Activated CD4-positive, alpha-beta memory T cell treated with anti-CD3 and anti-CD28 coated beads for 36 hours (primary cell): ENCODE data around the gene CHST1. TPM values are rescaled to one million over a fixed set of nuclear protein-coding genes. Genes with fewer than 3 reads are reported as not detected.

Experiments
- CTCF ChIA-PET: fragments of 350-600 bp; sonication (Branson Sonifier 250); formaldehyde crosslinking; loops from one replicate; lab custom pipeline; 2021; ENCODE audit warnings: antibody characterized with exemption, inconsistent platforms; lab: Charles Lee
- POLR2A ChIA-PET: fragments of 350-600 bp; sonication (Branson Sonifier 250); formaldehyde crosslinking; loops from one replicate; lab custom pipeline; 2021; ENCODE audit warnings: antibody characterized with exemption; lab: Charles Lee
- DNase-seq: peaks from one replicate; pipeline ENCODE4 v3.0.0-alpha.2; 2020
- H3K27ac Mint-ChIP-seq: one replicate; pipeline ENCODE4 v1.8.0; 2021; ENCODE audit warnings: mixed read lengths
- H3K27me3 Mint-ChIP-seq: one replicate; pipeline ENCODE4 v1.8.0; 2021; ENCODE audit warnings: mixed read lengths
- H3K36me3 Mint-ChIP-seq: one replicate; pipeline ENCODE4 v1.8.0; 2021; ENCODE audit warnings: mixed read lengths
- H3K4me1 Mint-ChIP-seq: one replicate; pipeline ENCODE4 v1.8.0; 2021; ENCODE audit warnings: low read depth, mixed read lengths
- H3K4me3 Mint-ChIP-seq: one replicate; pipeline ENCODE4 v1.8.0; 2021; ENCODE audit warnings: mild to moderate bottlenecking, mixed read lengths
- H3K9me3 Mint-ChIP-seq: one replicate; pipeline ENCODE4 v1.8.0; 2021; ENCODE audit warnings: mixed read lengths
- intact Hi-C: fragments of 100-400 bp; cut with micrococcal nuclease; formaldehyde crosslinking; loops from one replicate; pipeline ENCODE4 v1.15.1; 2023
- total RNA-seq, 2 experiments: library from RNA; stranded (reverse); gene quantifications; one replicate each; pipeline ENCODE4 v1.2.3, GENCODE V29; 2021

The CHST1 gene
- total RNA-seq, 2 experiments from 2014 or later: 0.24 to 0.44 TPM

- peak; percentile 34 for DNase-seq
- H3K27me3 Mint-ChIP-seq: peaks cover 37% of the 10 kb centered on the region
- H3K4me3 Mint-ChIP-seq: no peak overlapping the region
- ChIA-PET POLR2A (no interaction called here), CTCF (interaction anchor here (2.2 to 4.6 kb wide), 2 partner anchors 9 to 276 kb away, joined by 7 to 32 read pairs; no protein-coding TSS in a partner anchor)
- H3K27ac Mint-ChIP-seq: no peak overlapping the region
- H3K36me3 Mint-ChIP-seq: no peaks in the 10 kb centered on the region
- no peaks in the 10 kb centered on the region for H3K9me3 Mint-ChIP-seq
- intact Hi-C loops: no loop called here
- peaks cover 6% of the 10 kb centered on the region for H3K4me1 Mint-ChIP-seq
Measured at GRCh38 chr11:45647329-45647728, 18.1 kb downstream of the CHST1 start.

GRCh38 chr11:45646275-45646927 is 19.0 kb downstream of the CHST1 start:
- Mint-ChIP-seq H3K9me3 (no peaks in the 10 kb centered on the region), H3K27ac (no peak overlapping the region), H3K27me3 (peaks cover 37% of the 10 kb centered on the region), H3K4me3 (no peak overlapping the region), H3K36me3 (no peaks in the 10 kb centered on the region), H3K4me1 (peaks cover 6% of the 10 kb centered on the region)
- intact Hi-C loops: no loop called here
- ChIA-PET POLR2A (no interaction called here), CTCF (interaction anchor here (4.6 kb wide), 1 partner anchor 10 kb away, joined by 32 read pairs; no protein-coding TSS in a partner anchor)
- no peak for DNase-seq

- ChIA-PET POLR2A (no interaction called here), CTCF (interaction anchor here (4.6 kb wide), 1 partner anchor 11 kb away, joined by 32 read pairs; no protein-coding TSS in a partner anchor)
- no peak for DNase-seq
- Mint-ChIP-seq H3K4me3 (no peak overlapping the region), H3K36me3 (no peaks in the 10 kb centered on the region), H3K27ac (no peak overlapping the region), H3K9me3 (no peaks in the 10 kb centered on the region), H3K4me1 (peaks cover 6% of the 10 kb centered on the region), H3K27me3 (peaks cover 29% of the 10 kb centered on the region)
- intact Hi-C loops: no loop called here
Measured at GRCh38 chr11:45644981-45645889, 20.2 kb downstream of the CHST1 start.

GRCh38 chr11:45643598-45644260 is 21.7 kb downstream of the CHST1 start:
- ChIA-PET POLR2A (no interaction called here), CTCF (interaction anchor here (2.3 to 4.6 kb wide), 2 partner anchors 11 to 13 kb away, joined by 13 to 32 read pairs; no protein-coding TSS in a partner anchor)
- DNase-seq: peak; percentile 34
- Mint-ChIP-seq H3K4me1 (peaks cover 6% of the 10 kb centered on the region), H3K27ac (no peak overlapping the region), H3K4me3 (no peak overlapping the region), H3K9me3 (peaks cover 2% of the 10 kb centered on the region), H3K36me3 (no peaks in the 10 kb centered on the region), H3K27me3 (peaks cover 29% of the 10 kb centered on the region)
- intact Hi-C loops: no loop called here

- ChIA-PET CTCF (interaction anchor here (1.0 to 2.3 kb wide), 2 partner anchors 13 to 15 kb away, joined by 3 to 13 read pairs; no protein-coding TSS in a partner anchor), POLR2A (no interaction called here)
- Mint-ChIP-seq H3K9me3 (peaks cover 5% of the 10 kb centered on the region), H3K4me1 (peaks cover 2% of the 10 kb centered on the region), H3K4me3 (no peak overlapping the region), H3K36me3 (no peaks in the 10 kb centered on the region), H3K27ac (no peak overlapping the region), H3K27me3 (peaks cover 29% of the 10 kb centered on the region)
- no peak for DNase-seq
- intact Hi-C loops: no loop called here
Measured at GRCh38 chr11:45641961-45642360, 23.5 kb downstream of the CHST1 start.

GRCh38 chr11:45638051-45638450 is 27.4 kb downstream of the CHST1 start:
- Mint-ChIP-seq H3K27ac (no peak overlapping the region), H3K36me3 (no peaks in the 10 kb centered on the region), H3K4me3 (no peak overlapping the region), H3K27me3 (peaks cover 22% of the 10 kb centered on the region), H3K9me3 (peaks cover 5% of the 10 kb centered on the region), H3K4me1 (no peaks in the 10 kb centered on the region)
- intact Hi-C loops: no loop called here
- ChIA-PET CTCF (interaction anchor here (0.7 to 2.2 kb wide), 3 partner anchors 17 to 267 kb away, joined by 3 to 10 read pairs (median 4); no protein-coding TSS in a partner anchor), POLR2A (no interaction called here)
- DNase-seq: no peak

GRCh38 chr11:45635907-45636306 is 29.5 kb downstream of the CHST1 start:
- no peak overlapping the region for H3K4me3 Mint-ChIP-seq
- H3K27ac Mint-ChIP-seq: no peak overlapping the region
- H3K4me1 Mint-ChIP-seq: no peaks in the 10 kb centered on the region
- peaks cover 5% of the 10 kb centered on the region for H3K9me3 Mint-ChIP-seq
- no peak for DNase-seq
- H3K27me3 Mint-ChIP-seq: peaks cover 32% of the 10 kb centered on the region
- no peaks in the 10 kb centered on the region for H3K36me3 Mint-ChIP-seq
- POLR2A ChIA-PET: no interaction called here
- intact Hi-C loops: no loop called here
- CTCF ChIA-PET: no interaction called here

- Mint-ChIP-seq H3K9me3 (peaks cover 11% of the 10 kb centered on the region), H3K27ac (no peak overlapping the region), H3K4me1 (no peaks in the 10 kb centered on the region), H3K27me3 (peaks cover 25% of the 10 kb centered on the region), H3K36me3 (no peaks in the 10 kb centered on the region), H3K4me3 (no peak overlapping the region)
- ChIA-PET POLR2A (no interaction called here), CTCF (no interaction called here)
- intact Hi-C loops: no loop called here
- no peak for DNase-seq
Measured at GRCh38 chr11:45625611-45626010, 39.8 kb downstream of the CHST1 start.

- H3K27me3 Mint-ChIP-seq: peaks cover 22% of the 10 kb centered on the region
- H3K4me1 Mint-ChIP-seq: no peaks in the 10 kb centered on the region
- no peak overlapping the region for H3K27ac Mint-ChIP-seq
- ChIA-PET POLR2A (no interaction called here), CTCF (no interaction called here)
- intact Hi-C loops: no loop called here
- peaks cover 14% of the 10 kb centered on the region for H3K9me3 Mint-ChIP-seq
- no peak overlapping the region for H3K4me3 Mint-ChIP-seq
- DNase-seq: no peak
- H3K36me3 Mint-ChIP-seq: peaks cover 2% of the 10 kb centered on the region
Measured at GRCh38 chr11:45624095-45624494, 41.3 kb downstream of the CHST1 start.

GRCh38 chr11:45622861-45623260 is 42.6 kb downstream of the CHST1 start:
- Mint-ChIP-seq H3K36me3 (peaks cover 2% of the 10 kb centered on the region), H3K27me3 (peaks cover 21% of the 10 kb centered on the region)
- CTCF ChIA-PET: no interaction called here

GRCh38 chr11:45622283-45622682 is 43.1 kb downstream of the CHST1 start:
- Mint-ChIP-seq H3K9me3 (peaks cover 14% of the 10 kb centered on the region), H3K27ac (no peak overlapping the region), H3K4me1 (no peaks in the 10 kb centered on the region), H3K27me3 (peaks cover 26% of the 10 kb centered on the region), H3K36me3 (peaks cover 2% of the 10 kb centered on the region), H3K4me3 (no peak overlapping the region)
- ChIA-PET CTCF (no interaction called here), POLR2A (no interaction called here)
- intact Hi-C loops: no loop called here
- no peak for DNase-seq

More at GRCh38 chr11:45622861-45623260, 42.6 kb downstream of the CHST1 start:
- Mint-ChIP-seq H3K27ac (no peak overlapping the region), H3K4me3 (no peak overlapping the region), H3K4me1 (no peaks in the 10 kb centered on the region), H3K9me3 (peaks cover 14% of the 10 kb centered on the region)
- intact Hi-C loops: no loop called here
- no peak for DNase-seq
- POLR2A ChIA-PET: no interaction called here

- Mint-ChIP-seq H3K27me3 (peaks cover 26% of the 10 kb centered on the region), H3K4me1 (no peaks in the 10 kb centered on the region), H3K9me3 (peaks cover 14% of the 10 kb centered on the region), H3K27ac (no peak overlapping the region), H3K4me3 (no peak overlapping the region), H3K36me3 (peaks cover 2% of the 10 kb centered on the region)
- intact Hi-C loops: no loop called here
- ChIA-PET POLR2A (no interaction called here), CTCF (no interaction called here)
- DNase-seq: no peak
Measured at GRCh38 chr11:45621588-45621987, 43.8 kb downstream of the CHST1 start.
